Heart right ventricle (tissue), 16 donors: ENCODE results near the gene SDK2. TPM values are rescaled to one million over a fixed set of nuclear protein-coding genes. Genes with fewer than 3 reads are reported as not detected.
A peak's percentile ranks its signal among the peaks of the same experiment; 100 is the strongest.

ENCODE experiments used
- ATAC-seq, 8 donors: fragments of 200-7000 bp; cut with Tn5 transposase; one replicate each; pipeline ENCODE4 v1.9.1; 2020; ENCODE audit warnings: mild to moderate bottlenecking in 8 of 8, moderate library complexity in 8 of 8, moderate number of reproducible peaks in 1 of 8
- DNase-seq, 2 donors: peaks; one replicate each; pipeline ENCODE4 v3.0.0-alpha.2; 2020
- H3K27ac ChIP-seq, 10 donors: fragments of 200-600 bp; sonication (generic) in 2 of 10; one replicate each; pipeline versions ENCODE4 v1.5.0 to v1.8.0; 2020 to 2022; ENCODE audit warnings: mild to moderate bottlenecking in 3 of 10
- H3K27me3 ChIP-seq, 7 donors: fragments of 200-600 bp; one replicate each; pipeline ENCODE4 v1.8.0; 2021 to 2022; ENCODE audit warnings: mild to moderate bottlenecking in 2 of 7
- H3K36me3 ChIP-seq, 9 donors: fragments of 200-600 bp; sonication (generic) in 1 of 9; one replicate each; pipeline versions ENCODE4 v1.5.0 to v1.8.0; 2020 to 2022; ENCODE audit warnings: mild to moderate bottlenecking in 2 of 9
- H3K4me1 ChIP-seq, 9 donors: fragments of 200-600 bp; sonication (generic) in 1 of 9; one replicate each; pipeline versions ENCODE4 v1.5.0 to v1.8.0; 2020 to 2022; ENCODE audit warnings: mild to moderate bottlenecking in 4 of 9
- H3K4me3 ChIP-seq, 10 donors: fragments of 200-600 bp; sonication (generic) in 2 of 10; one replicate each; pipeline versions ENCODE4 v1.5.0 to v1.8.0; 2020 to 2022; ENCODE audit warnings: mild to moderate bottlenecking in 7 of 10, moderate library complexity in 2 of 10
- H3K9me3 ChIP-seq, 11 donors: fragments of 200-600 bp in 10 of 11; sonication (generic) in 2 of 11; one replicate each; pipeline versions ENCODE4 v1.5.0 to v1.8.0; 2013 to 2022; ENCODE audit warnings: mild to moderate bottlenecking in 2 of 11, control low read depth in 1 of 11, moderate library complexity in 1 of 11
- CTCF ChIP-seq, 9 donors: fragments of 200-600 bp; sonication (generic) in 2 of 9; IDR thresholded peaks; one replicate each; pipeline versions ENCODE4 v1.5.0 to v1.8.0; 2021 to 2022; ENCODE audit warnings: antibody characterized with exemption in 9 of 9, mild to moderate bottlenecking in 5 of 9, moderate library complexity in 1 of 9
- WGBS, 2 donors: extraction: QIAGEN DNeasy Blood & Tissue Kit; methylation state at CpG; one replicate each; pipeline ENCODE4 v1.1.7; 2013; ENCODE audit warnings: inconsistent platforms in 1 of 2; 5-methylcytosine and 5-hydroxymethylcytosine counted together
- intact Hi-C, 10 donors: fragments of 100-400 bp; cut with DNase I; formaldehyde crosslinking; loops; one replicate each; pipeline versions ENCODE4 v1.11.1 to v1.14.2; 2022
- polyA plus RNA-seq, 2 donors: library from polyadenylated mRNA; stranded (reverse); fragments of 200-250 nt; gene quantifications; one replicate each; pipeline ENCODE4 v1.2.3, GENCODE V29; 2013
- total RNA-seq, 10 donors: library from RNA; stranded (reverse); fragmentation: NEBNext Ultra II Directional in 3 of 10; extraction: Animal tissue kit (Norgen Biotek cat#: 25700) in 3 of 10; gene quantifications; one replicate each; pipeline versions ENCODE4 v1.2.1 to v1.2.4, GENCODE V29; 2021 to 2023
- donor health status: Arrhythmogenic right ventricular cardiomyopathy.
- donor health status: ischemic (EF 13 %, LVEDD 7.1; RV severe dilation, severe dysfunction).
- donor health status: healthy with polysubstance abuse.
- donor health status: DM: no; HTN: yes; CAD: no.
- donor health status: DM: no; HTN: no; CAD: no.
- donor health status: ischemic (EF 25% LVEDD 6.9; RV normal size, moderate dysfunction).
- donor health status: ischemic (EF 25% LVEDD 5.7; RV mildly dilated, moderate dysfunction).
- donor health status: healthy.
- donor health status: DM: yes; HTN: yes; CAD: no.
- donor health status: Ischemic cardiomyopathy.
- donor health status: ischemic (EF 35%, LVEDD 5.7; RV mildly dilated, moderate dysfunction).
- donor health status: nonischemic (EF 11% LVEDD 7.7; RV severe dilation, severe dysfunction).
- donor health status: DM: yes; HTN: yes; CAD: no.
- donor health status: PGD.
- donor health status: ischemic (EF 29% LVEDD 5.4; RV normal size, mild dysfunction).
- donor health status: nonischemic (EF 23%, LVEDD 6.1; RV moderate dilation, normal function).

Gene SDK2
- total and polyA plus RNA-seq, 12 donors = 0.44 to 4.2 (median 1.9) TPM

GRCh38 chr17:73628642-73629552 lies 15.3 kb downstream of the SDK2 start:
- TF ChIP-seq CTCF (IDR thresholded peaks at IDR 0.05) = no peak
- no peak overlapping the region for H3K27ac ChIP-seq
- intact Hi-C loops = no loop called here
- H3K4me3 ChIP-seq = no peak overlapping the region
- no peaks in the 10 kb centered on the region for H3K36me3 ChIP-seq
- ATAC-seq (no peak), DNase-seq (no peak)
- no peaks in the 10 kb centered on the region for H3K9me3 ChIP-seq
- H3K4me1 ChIP-seq = peaks cover 0 to 4% (median 0%) of the 10 kb centered on the region in 9 donors
- peaks cover 0 to 3% (median 0%) of the 10 kb centered on the region in 7 donors for H3K27me3 ChIP-seq
- WGBS, 2 donors = 81 to 84% methylated on average over 13 of the region's 13 CpGs

GRCh38 chr17:73625991-73626673 lies 18.1 kb downstream of the SDK2 start:
- WGBS, 2 donors = 89 to 90% methylated on average over 12 of the region's 12 CpGs
- Histone ChIP-seq H3K4me1 (peaks cover 0 to 4% (median 0%) of the 10 kb centered on the region in 9 donors), H3K9me3 (peaks cover 0 to 12% (median 0%) of the 10 kb centered on the region in 11 donors), H3K27ac (peak overlapping the region in 2 of 10 donors; percentile 30 to 51), H3K4me3 (no peak overlapping the region), H3K27me3 (peaks cover 0 to 3% (median 0%) of the 10 kb centered on the region in 7 donors), H3K36me3 (no peaks in the 10 kb centered on the region)
- ATAC-seq (peak in 7 of 8 donors; percentile 11 to 95 (median 86)), DNase-seq (peak; percentile 32 to 42)
- TF ChIP-seq CTCF (IDR thresholded peaks at IDR 0.05) = no peak
- intact Hi-C loops = no loop called here

GRCh38 chr17:73625006-73625405 lies 19.2 kb downstream of the SDK2 start:
- intact Hi-C loops = no loop called here
- Histone ChIP-seq H3K36me3 (no peaks in the 10 kb centered on the region), H3K27ac (no peak overlapping the region), H3K27me3 (no peaks in the 10 kb centered on the region), H3K4me3 (no peak overlapping the region), H3K9me3 (peaks cover 0 to 14% (median 0%) of the 10 kb centered on the region in 11 donors), H3K4me1 (peaks cover 0 to 4% (median 0%) of the 10 kb centered on the region in 9 donors)
- 87 to 90% methylated on average over 7 of the region's 7 CpGs for WGBS, 2 donors
- DNase-seq = no peak
- TF ChIP-seq CTCF (IDR thresholded peaks at IDR 0.05) = no peak
- no peak for ATAC-seq

- ATAC-seq = no peak
- Histone ChIP-seq H3K36me3 (no peaks in the 10 kb centered on the region), H3K4me1 (peaks cover 0 to 4% (median 0%) of the 10 kb centered on the region in 9 donors), H3K4me3 (no peak overlapping the region), H3K27me3 (no peaks in the 10 kb centered on the region), H3K27ac (no peak overlapping the region), H3K9me3 (peaks cover 0 to 14% (median 0%) of the 10 kb centered on the region in 11 donors)
- no peak for TF ChIP-seq CTCF (IDR thresholded peaks at IDR 0.05)
- WGBS, 2 donors = 92 to 94% methylated on average over 7 of the region's 7 CpGs
- DNase-seq = no peak
- intact Hi-C loops = no loop called here
These were observed 19.7 kb downstream of the SDK2 start for GRCh38 chr17:73624496-73624988.
